Duodenal mucosa (tissue), 2 donors: ENCODE results near the gene ADGRG6.

ENCODE experiments used
- H3K27ac ChIP-seq: one replicate; pipeline ENCODE4 v1.7.0; 2013; ENCODE audit warnings: low read depth, low read length
- H3K27me3 ChIP-seq, 2 donors: one replicate each; pipeline ENCODE4 v1.7.0; 2013; ENCODE audit warnings: low read length in 2 of 2, control low read depth in 1 of 2; ENCODE audit not compliant: insufficient read depth in 2 of 2, control insufficient read depth in 1 of 2
- H3K36me3 ChIP-seq, 2 donors: one replicate each; pipeline ENCODE4 v1.7.0; 2013; ENCODE audit warnings: low read length in 2 of 2, control low read depth in 1 of 2; ENCODE audit not compliant: insufficient read depth in 2 of 2, control insufficient read depth in 1 of 2
- H3K4me1 ChIP-seq, 2 donors: one replicate each; pipeline ENCODE4 v1.7.0; 2013; ENCODE audit warnings: low read length in 2 of 2, control low read depth in 1 of 2; ENCODE audit not compliant: insufficient read depth in 2 of 2, control insufficient read depth in 1 of 2
- H3K4me3 ChIP-seq, 2 donors: one replicate each; pipeline ENCODE4 v1.7.0; 2013; ENCODE audit warnings: low read length in 2 of 2, low read depth in 1 of 2
- H3K9ac ChIP-seq, 2 donors: one replicate each; pipeline ENCODE4 v1.7.0; 2013; ENCODE audit warnings: low read length in 2 of 2, low read depth in 1 of 2
- H3K9me3 ChIP-seq, 2 donors: one replicate each; pipeline ENCODE4 v1.7.0; 2013; ENCODE audit warnings: low read length in 2 of 2, control low read depth in 1 of 2; ENCODE audit not compliant: control insufficient read depth in 1 of 2

The ADGRG6 gene

DNA sequence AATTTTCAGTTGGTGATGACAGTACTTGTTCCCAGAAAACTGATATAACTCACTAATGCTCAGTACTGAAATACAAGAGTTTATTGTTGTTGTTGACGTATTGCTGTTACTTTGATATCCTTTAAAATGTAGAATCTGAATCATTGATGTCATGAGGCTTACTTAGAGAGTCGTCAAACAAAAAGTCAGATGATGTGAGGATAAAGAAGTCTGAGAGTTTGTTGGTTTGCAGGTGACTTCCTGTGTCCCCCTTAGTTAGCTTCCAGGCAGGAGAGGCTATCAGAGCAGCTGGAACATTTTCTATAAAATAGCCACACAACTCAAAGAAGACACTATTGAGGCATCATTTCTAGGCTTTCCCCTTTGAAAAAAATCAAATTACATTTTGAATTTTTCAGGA, 97.9 kb downstream of the ADGRG6 start:
- H3K9ac ChIP-seq: no peak overlapping the region
- H3K9me3 ChIP-seq: no peaks in the 10 kb centered on the region
- no peak overlapping the region for H3K4me3 ChIP-seq
- peaks cover 20 to 31% of the 10 kb centered on the region in 2 donors for H3K4me1 ChIP-seq
- H3K27ac ChIP-seq: no peak overlapping the region
- no peaks in the 10 kb centered on the region for H3K36me3 ChIP-seq
- no peaks in the 10 kb centered on the region for H3K27me3 ChIP-seq

DNA sequence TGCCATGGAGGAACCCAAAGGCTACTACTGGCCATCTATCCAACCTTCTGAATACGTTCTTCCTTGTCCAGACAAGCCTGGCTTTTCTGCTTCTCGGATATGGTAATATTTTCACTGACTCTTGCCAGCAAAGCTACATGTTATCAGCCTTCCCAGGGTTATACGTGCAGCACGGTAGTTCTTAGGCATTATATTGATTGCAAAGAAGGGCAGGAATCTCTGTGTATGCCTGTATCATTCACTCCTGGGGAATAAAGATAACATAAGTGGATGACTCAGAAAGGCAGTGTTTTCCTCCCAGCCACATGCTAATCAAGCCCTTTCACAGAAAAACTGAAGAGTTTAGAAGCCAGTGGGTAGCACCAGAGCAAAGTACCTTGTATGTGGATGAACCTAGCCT, 98.7 kb downstream of the ADGRG6 start:
- H3K9ac ChIP-seq: no peak overlapping the region
- H3K27me3 ChIP-seq: no peaks in the 10 kb centered on the region
- H3K9me3 ChIP-seq: no peaks in the 10 kb centered on the region
- peaks cover 21 to 38% of the 10 kb centered on the region in 2 donors for H3K4me1 ChIP-seq
- no peaks in the 10 kb centered on the region for H3K36me3 ChIP-seq
- H3K4me3 ChIP-seq: no peak overlapping the region
- H3K27ac ChIP-seq: no peak overlapping the region

DNA sequence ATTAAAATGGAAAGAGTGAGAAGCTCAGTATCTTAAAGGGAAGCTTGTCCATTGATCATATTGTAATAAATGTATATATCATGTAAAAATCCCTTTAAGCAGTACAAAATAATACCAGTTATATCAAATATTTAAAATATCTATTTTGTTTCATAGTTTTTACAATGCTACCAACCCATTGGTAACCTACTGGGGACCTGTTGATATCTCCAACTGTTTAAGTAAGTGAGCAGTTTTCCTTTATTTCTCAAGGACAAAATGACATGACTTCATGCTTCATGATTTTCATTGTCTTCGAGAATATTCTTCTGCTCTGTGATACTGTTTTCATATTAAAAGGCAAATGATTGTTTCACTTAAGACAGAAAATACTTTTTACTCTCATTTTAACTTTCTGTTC, 100.0 kb downstream of the ADGRG6 start:
- Histone ChIP-seq H3K4me3 (no peak overlapping the region), H3K4me1 (peaks cover 21 to 47% of the 10 kb centered on the region in 2 donors)

DNA sequence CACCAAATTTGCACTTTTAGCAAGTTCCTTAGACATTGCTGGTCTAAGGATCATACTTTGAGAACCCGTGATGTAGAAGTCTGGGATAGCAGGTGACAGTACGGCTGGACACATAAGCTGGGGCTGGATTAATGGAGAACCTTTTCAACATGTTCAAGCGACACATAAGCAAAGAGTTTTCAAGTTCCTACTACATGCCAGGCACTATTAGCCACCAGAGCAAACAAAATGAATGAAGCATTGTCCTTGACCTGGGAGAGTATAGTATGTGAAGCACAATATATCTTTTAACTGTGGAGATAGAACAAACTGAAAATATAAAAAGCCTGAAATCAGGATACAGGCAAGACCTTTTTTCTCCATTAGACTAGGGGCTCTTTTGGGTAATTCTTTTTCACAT, 102.9 kb downstream of the ADGRG6 start:
- Histone ChIP-seq H3K9ac (no peak overlapping the region), H3K27ac (no peak overlapping the region), H3K4me1 (peaks cover 9 to 35% of the 10 kb centered on the region in 2 donors), H3K4me3 (no peak overlapping the region), H3K36me3 (no peaks in the 10 kb centered on the region), H3K9me3 (no peaks in the 10 kb centered on the region), H3K27me3 (no peaks in the 10 kb centered on the region)

More for the DNA sequence above, 100.0 kb downstream of the ADGRG6 start:
- H3K9ac ChIP-seq: no peak overlapping the region
- H3K9me3 ChIP-seq: no peaks in the 10 kb centered on the region
- no peak overlapping the region for H3K27ac ChIP-seq
- H3K36me3 ChIP-seq: no peaks in the 10 kb centered on the region
- no peaks in the 10 kb centered on the region for H3K27me3 ChIP-seq

DNA sequence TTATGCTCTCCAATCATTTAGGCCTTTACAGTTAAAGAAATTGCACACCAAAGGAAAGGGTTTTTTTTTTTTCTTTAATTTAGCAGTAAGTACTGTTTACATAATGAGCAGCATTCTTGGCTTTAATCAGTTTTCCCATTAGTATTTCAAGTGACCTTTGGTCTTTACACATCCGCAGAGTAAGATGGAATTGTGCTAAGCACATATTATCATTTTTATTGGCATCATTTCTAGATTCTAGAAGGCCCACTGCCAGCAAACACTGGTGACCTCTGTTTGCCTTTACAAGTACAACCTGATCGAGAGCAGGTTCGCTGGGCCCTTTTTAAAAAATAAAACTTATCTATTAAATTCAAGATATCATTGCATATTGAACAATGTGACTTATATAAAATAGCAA, 104.3 kb downstream of the ADGRG6 start:
- Histone ChIP-seq H3K36me3 (no peaks in the 10 kb centered on the region), H3K27ac (no peak overlapping the region), H3K4me3 (no peak overlapping the region), H3K9me3 (no peaks in the 10 kb centered on the region), H3K27me3 (no peaks in the 10 kb centered on the region), H3K9ac (no peak overlapping the region), H3K4me1 (peaks cover 5 to 26% of the 10 kb centered on the region in 2 donors)

DNA sequence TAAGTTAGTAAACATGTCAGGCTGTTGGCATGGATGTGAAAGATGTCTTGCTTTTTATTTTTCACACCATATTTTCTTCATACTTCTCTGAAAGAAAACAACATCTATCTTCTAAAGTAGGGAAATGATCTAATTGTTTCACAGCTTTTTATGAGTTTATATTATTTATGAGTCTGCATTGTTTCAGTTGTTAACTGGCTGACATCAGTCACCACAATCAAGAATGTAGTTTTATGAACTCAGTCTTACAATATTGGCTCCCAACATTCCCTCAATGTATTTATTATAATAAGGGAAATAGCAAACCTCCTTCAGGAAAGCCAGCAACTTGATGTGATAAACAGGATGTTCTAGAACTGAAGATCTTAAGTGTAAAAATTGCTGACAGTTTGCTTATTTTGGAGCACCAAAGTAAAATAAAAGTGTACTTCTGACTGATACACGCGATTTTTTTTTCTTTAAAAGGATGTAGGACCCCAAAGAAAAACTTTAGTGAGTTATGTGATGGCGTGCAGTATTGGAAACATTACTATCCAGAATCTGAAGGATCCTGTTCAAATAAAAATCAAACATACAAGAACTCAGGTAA, 106.0 kb downstream of the ADGRG6 start:
- no peak overlapping the region for H3K4me3 ChIP-seq
- no peak overlapping the region for H3K27ac ChIP-seq
- H3K9me3 ChIP-seq: no peaks in the 10 kb centered on the region
- no peaks in the 10 kb centered on the region for H3K36me3 ChIP-seq
- no peaks in the 10 kb centered on the region for H3K27me3 ChIP-seq
- H3K9ac ChIP-seq: no peak overlapping the region
- H3K4me1 ChIP-seq: peaks cover 4 to 25% of the 10 kb centered on the region in 2 donors

DNA sequence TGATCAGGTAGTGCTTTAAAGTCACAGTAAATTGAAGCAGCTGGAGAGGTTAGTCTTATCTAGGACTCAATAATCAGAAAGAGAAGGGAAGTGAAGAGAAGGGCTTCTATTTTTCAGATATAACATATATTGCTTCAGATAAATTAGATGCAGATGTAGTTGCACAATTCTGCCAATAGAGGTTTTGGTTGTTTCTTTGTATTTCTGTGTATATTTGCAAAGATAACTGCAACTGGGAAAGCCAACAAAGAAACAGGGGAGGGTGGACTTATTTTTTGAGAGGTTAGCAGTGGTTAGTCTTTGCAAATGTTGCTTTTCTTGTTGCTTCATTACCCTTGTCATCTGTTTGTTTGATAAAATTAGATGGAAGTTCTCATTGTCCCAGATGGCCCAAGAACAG, 106.6 kb downstream of the ADGRG6 start:
- Histone ChIP-seq H3K27me3 (no peaks in the 10 kb centered on the region), H3K4me1 (peaks cover 4 to 25% of the 10 kb centered on the region in 2 donors), H3K27ac (no peak overlapping the region), H3K36me3 (no peaks in the 10 kb centered on the region), H3K9me3 (no peaks in the 10 kb centered on the region), H3K9ac (no peak overlapping the region), H3K4me3 (no peak overlapping the region)

DNA sequence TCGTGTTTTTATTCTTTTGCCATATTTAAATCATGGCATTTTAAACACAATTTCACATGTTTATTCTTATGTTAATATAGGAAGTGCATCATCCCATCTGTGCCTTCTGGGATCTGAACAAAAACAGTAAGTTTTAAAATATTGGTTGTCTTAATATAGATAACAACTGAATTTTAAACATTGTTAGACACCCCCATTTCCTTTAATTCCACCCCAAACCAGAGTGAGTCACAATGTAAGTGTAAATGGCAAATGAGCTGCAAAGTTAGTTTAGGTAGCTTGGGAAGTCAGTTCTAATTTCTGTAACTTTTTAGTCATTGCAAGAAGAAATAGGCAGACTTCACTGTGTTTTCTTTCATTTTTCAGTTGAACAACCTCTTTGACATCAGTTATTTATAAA, 108.0 kb downstream of the ADGRG6 start:
- Histone ChIP-seq H3K27me3 (no peaks in the 10 kb centered on the region), H3K9me3 (no peaks in the 10 kb centered on the region), H3K36me3 (no peaks in the 10 kb centered on the region), H3K27ac (no peak overlapping the region), H3K4me1 (peaks cover under 1 to 22% of the 10 kb centered on the region in 2 donors), H3K9ac (no peak overlapping the region), H3K4me3 (no peak overlapping the region)

DNA sequence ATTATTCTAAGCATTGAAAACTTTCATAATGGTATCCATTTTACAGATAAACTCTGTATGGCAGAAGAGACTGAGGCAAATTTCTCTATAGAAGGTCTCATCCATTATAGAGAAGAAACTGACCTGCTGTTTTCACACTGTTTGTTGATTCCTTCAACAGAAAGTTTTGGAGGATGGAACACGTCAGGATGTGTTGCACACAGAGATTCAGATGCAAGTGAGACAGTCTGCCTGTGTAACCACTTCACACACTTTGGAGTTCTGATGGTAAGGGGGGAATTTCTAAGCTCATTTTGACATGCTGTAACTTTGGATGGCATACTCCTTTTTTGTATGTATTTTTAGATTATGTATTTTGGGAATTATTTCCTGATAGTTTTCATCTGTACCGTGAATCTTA, 109.3 kb downstream of the ADGRG6 start:
- H3K4me3 ChIP-seq: no peak overlapping the region
- H3K27me3 ChIP-seq: no peaks in the 10 kb centered on the region
- no peaks in the 10 kb centered on the region for H3K9me3 ChIP-seq
- peaks cover 0 to 13% of the 10 kb centered on the region in 2 donors for H3K4me1 ChIP-seq
- no peak overlapping the region for H3K27ac ChIP-seq
- H3K9ac ChIP-seq: no peak overlapping the region
- H3K36me3 ChIP-seq: no peaks in the 10 kb centered on the region

DNA sequence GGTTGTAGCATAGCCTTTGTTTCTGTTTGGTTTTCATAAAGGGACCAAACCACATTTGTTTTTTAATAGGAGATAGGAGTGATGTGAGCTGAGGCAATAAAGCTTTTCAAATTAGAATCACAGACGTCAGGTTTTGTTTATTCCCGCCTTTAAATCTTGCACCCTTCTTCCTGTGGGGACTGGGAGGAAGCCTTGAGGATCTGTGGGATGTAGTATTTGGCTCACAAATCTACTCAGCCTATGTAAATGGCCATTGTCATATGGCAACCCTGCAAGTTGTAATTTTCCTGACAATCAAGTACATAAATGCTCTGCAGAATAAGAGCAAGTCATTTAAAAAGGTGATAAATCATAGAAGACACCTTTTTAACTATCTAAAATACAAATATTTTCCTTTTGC, 110.4 kb downstream of the ADGRG6 start:
- Histone ChIP-seq H3K27me3 (no peaks in the 10 kb centered on the region), H3K27ac (no peak overlapping the region), H3K9ac (no peak overlapping the region), H3K4me1 (peaks cover 0 to 2% of the 10 kb centered on the region in 2 donors), H3K36me3 (no peaks in the 10 kb centered on the region), H3K9me3 (no peaks in the 10 kb centered on the region), H3K4me3 (no peak overlapping the region)

DNA sequence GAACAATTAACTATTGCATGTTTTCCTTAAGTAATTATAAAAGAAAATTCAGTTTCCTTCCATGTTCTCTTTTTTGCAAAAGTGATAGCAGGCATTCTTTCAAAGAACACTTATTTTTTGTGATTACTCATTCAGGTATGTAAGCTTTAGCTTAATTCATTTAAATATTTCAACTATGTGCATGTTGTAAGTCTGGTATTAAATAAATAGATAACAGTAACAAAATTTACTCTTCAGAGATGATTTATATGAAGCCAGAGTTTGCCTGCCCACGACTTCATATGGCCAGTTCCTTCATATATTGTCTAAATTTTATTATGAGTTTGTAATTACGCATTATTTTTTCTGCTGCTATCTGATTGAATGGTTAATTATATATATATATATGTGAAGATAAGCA, 110.9 kb downstream of the ADGRG6 start:
- no peak overlapping the region for H3K4me3 ChIP-seq
- H3K9ac ChIP-seq: no peak overlapping the region
- no peaks in the 10 kb centered on the region for H3K36me3 ChIP-seq
- H3K27me3 ChIP-seq: no peaks in the 10 kb centered on the region
- H3K4me1 ChIP-seq: no peaks in the 10 kb centered on the region
- no peak overlapping the region for H3K27ac ChIP-seq
- no peaks in the 10 kb centered on the region for H3K9me3 ChIP-seq
